Neural cell (in vitro differentiated cells): ENCODE data around the gene JAZF1. TPM values are rescaled to one million over a fixed set of nuclear protein-coding genes. Genes with fewer than 3 reads are reported as not detected.

Experiments
- H2AFZ ChIP-seq: fragments of 200-600, 300-800 bp; sonication (generic), shearing (Covaris generic); 2 replicates; pipeline ENCODE4 v1.6.0; 2014; ENCODE audit warnings: low read depth, mild to moderate bottlenecking, antibody characterized with exemption, low read length, moderate library complexity
- H3F3A ChIP-seq: fragments of 200-600 bp; shearing (Covaris generic); 2 replicates; pipeline ENCODE4 v1.6.1; 2016; ENCODE audit warnings: mild to moderate bottlenecking, moderate library complexity, mixed read lengths, antibody characterized with exemption, low read length; ENCODE audit not compliant: insufficient read depth, poor library complexity, severe bottlenecking
- H3K27ac ChIP-seq: fragments of 200-600, 300-800 bp; sonication (generic), shearing (Covaris generic); 2 replicates; pipeline ENCODE4 v1.5.1; 2014; ENCODE audit warnings: mild to moderate bottlenecking, low read length, moderate library complexity
- H3K27me3 ChIP-seq: fragments of 300-800, 200-600 bp; sonication (generic), shearing (Covaris generic); 2 replicates; pipeline ENCODE4 v1.6.0; 2014; ENCODE audit warnings: mild to moderate bottlenecking, low read depth, low read length, moderate library complexity; ENCODE audit not compliant: insufficient read depth
- H3K36me3 ChIP-seq: fragments of 300-800, 200-600 bp; sonication (generic), shearing (Covaris generic); 2 replicates; pipeline ENCODE4 v1.5.1; 2014; ENCODE audit warnings: mild to moderate bottlenecking, antibody characterized with exemption, low read length, moderate library complexity; ENCODE audit not compliant: insufficient read depth
- H3K4me2 ChIP-seq: fragments of 300-800, 200-600 bp; sonication (generic), shearing (Covaris generic); 2 replicates; pipeline ENCODE4 v1.6.0; 2014; ENCODE audit warnings: mild to moderate bottlenecking, low read length
- H3K4me3 ChIP-seq: fragments of 300-800, 200-600 bp; sonication (generic), shearing (Covaris generic); 2 replicates; pipeline ENCODE4 v1.5.1; 2014; ENCODE audit warnings: mild to moderate bottlenecking, low read length, moderate library complexity
- H3K79me2 ChIP-seq: fragments of 200-600 bp; shearing (Covaris generic); replicated peaks from 2 replicates; pipeline ENCODE4 v1.6.0; 2014; ENCODE audit warnings: mild to moderate bottlenecking, low read length, moderate library complexity; ENCODE audit not compliant: insufficient read depth
- H3K9ac ChIP-seq: fragments of 300-800, 200-600 bp; sonication (generic), shearing (Covaris generic); 2 replicates; pipeline ENCODE4 v1.6.1; 2016; ENCODE audit warnings: mild to moderate bottlenecking, low read length, mixed read lengths
- H3K9me2 ChIP-seq: fragments of 200-600 bp; shearing (Covaris generic); 2 replicates; pipeline ENCODE4 v1.6.1; 2016; ENCODE audit warnings: mild to moderate bottlenecking, low read length, mixed read lengths; ENCODE audit not compliant: insufficient read depth
- H3K9me3 ChIP-seq: fragments of 200-600, 300-800 bp; sonication (generic), shearing (Covaris generic); 2 replicates; pipeline ENCODE4 v1.6.1; 2016; ENCODE audit warnings: mild to moderate bottlenecking, mixed run types, low read length, moderate library complexity, mixed read lengths
- H4K20me1 ChIP-seq: fragments of 200-600 bp; shearing (Covaris generic); 2 replicates; pipeline ENCODE4 v1.6.1; 2016; ENCODE audit warnings: mild to moderate bottlenecking, mixed run types; ENCODE audit not compliant: insufficient read depth
- EP300 ChIP-seq: fragments of 450-650 bp; conservative IDR thresholded peaks from 2 replicates; pipeline ENCODE4 v1.6.1; 2014; ENCODE audit warnings: antibody characterized with exemption, mild to moderate bottlenecking, moderate library complexity; ENCODE audit not compliant: poor library complexity, severe bottlenecking
- EZH2 ChIP-seq: fragments of 200-600, 300-800 bp; shearing (Covaris generic), sonication (generic); IDR thresholded peaks from 2 replicates; pipeline ENCODE4 v1.6.1; 2014; ENCODE audit warnings: antibody characterized with exemption, low read length, borderline replicate concordance, mild to moderate bottlenecking; ENCODE audit not compliant: insufficient read depth, poor library complexity, severe bottlenecking
- MXI1 ChIP-seq: fragments of 450-650 bp; conservative IDR thresholded peaks from 2 replicates; pipeline ENCODE4 v1.6.1; 2014; ENCODE audit warnings: antibody characterized with exemption, mild to moderate bottlenecking; ENCODE audit not compliant: poor library complexity, severe bottlenecking
- POLR2AphosphoS5 ChIP-seq: IDR thresholded peaks from 2 replicates; pipeline ENCODE4 v1.6.1; 2012
- RAD21 ChIP-seq: fragments of 450-650 bp; conservative IDR thresholded peaks from 2 replicates; pipeline ENCODE4 v1.6.1; 2014; ENCODE audit warnings: antibody characterized with exemption, mild to moderate bottlenecking, moderate library complexity
- SMC3 ChIP-seq: fragments of 450-650 bp; conservative IDR thresholded peaks from 2 replicates; pipeline ENCODE4 v1.6.1; 2014; ENCODE audit warnings: antibody characterized with exemption, mild to moderate bottlenecking, moderate library complexity; ENCODE audit not compliant: poor library complexity
- TAF1 ChIP-seq: IDR thresholded peaks from 2 replicates; pipeline ENCODE4 v1.6.1; 2012; ENCODE audit warnings: low read depth
- polyA plus RNA-seq: library from polyadenylated mRNA; depleted of rRNA; stranded (reverse); fragments of >200 nt; gene quantifications from 2 replicates; pipeline ENCODE4 v1.2.3, GENCODE V29; 2014
- TF ChIP-seq, protein P1 (sequence below): fragments of 450-650 bp; IDR thresholded peaks from 2 replicates; pipeline ENCODE4 v1.5.1; 2014; ENCODE audit warnings: antibody characterized with exemption, mild to moderate bottlenecking, moderate library complexity; ENCODE audit not compliant: poor library complexity, severe bottlenecking
- TF ChIP-seq, protein P2 (sequence below): IDR thresholded peaks from 2 replicates; pipeline ENCODE4 v1.6.1; 2012; ENCODE audit warnings: borderline replicate concordance

The JAZF1 gene
- polyA plus RNA-seq, 1 donor from 2014 or later, result 29.5 TPM

DNA sequence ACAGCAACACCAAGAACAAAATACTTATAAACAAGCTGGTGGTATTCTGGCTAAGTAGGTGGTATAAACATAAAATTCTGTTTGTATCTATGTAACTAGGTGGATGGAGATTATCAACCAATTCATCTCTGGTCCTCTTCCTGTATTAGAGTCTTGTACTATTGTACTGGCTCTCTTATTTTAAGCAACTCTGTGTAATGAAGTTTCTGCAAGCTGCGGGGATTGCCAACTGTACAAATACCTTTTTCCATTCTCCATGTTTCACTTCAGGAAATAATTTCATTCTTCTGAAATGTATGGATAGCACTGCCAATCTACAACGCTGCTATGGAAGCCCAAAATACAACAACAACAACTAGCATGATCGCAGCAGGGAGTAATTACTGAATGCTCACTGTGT, 44.8 kb downstream of the JAZF1 start:
- TF ChIP-seq, protein P1, sequence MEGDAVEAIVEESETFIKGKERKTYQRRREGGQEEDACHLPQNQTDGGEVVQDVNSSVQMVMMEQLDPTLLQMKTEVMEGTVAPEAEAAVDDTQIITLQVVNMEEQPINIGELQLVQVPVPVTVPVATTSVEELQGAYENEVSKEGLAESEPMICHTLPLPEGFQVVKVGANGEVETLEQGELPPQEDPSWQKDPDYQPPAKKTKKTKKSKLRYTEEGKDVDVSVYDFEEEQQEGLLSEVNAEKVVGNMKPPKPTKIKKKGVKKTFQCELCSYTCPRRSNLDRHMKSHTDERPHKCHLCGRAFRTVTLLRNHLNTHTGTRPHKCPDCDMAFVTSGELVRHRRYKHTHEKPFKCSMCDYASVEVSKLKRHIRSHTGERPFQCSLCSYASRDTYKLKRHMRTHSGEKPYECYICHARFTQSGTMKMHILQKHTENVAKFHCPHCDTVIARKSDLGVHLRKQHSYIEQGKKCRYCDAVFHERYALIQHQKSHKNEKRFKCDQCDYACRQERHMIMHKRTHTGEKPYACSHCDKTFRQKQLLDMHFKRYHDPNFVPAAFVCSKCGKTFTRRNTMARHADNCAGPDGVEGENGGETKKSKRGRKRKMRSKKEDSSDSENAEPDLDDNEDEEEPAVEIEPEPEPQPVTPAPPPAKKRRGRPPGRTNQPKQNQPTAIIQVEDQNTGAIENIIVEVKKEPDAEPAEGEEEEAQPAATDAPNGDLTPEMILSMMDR, result no peak
- no peak for TF ChIP-seq EZH2
- TF ChIP-seq SMC3, result no peak
- no peak for TF ChIP-seq EP300
- TF ChIP-seq MXI1, result no peak
- TF ChIP-seq TAF1, result no peak
- no peak for TF ChIP-seq RAD21
- TF ChIP-seq, protein P2, sequence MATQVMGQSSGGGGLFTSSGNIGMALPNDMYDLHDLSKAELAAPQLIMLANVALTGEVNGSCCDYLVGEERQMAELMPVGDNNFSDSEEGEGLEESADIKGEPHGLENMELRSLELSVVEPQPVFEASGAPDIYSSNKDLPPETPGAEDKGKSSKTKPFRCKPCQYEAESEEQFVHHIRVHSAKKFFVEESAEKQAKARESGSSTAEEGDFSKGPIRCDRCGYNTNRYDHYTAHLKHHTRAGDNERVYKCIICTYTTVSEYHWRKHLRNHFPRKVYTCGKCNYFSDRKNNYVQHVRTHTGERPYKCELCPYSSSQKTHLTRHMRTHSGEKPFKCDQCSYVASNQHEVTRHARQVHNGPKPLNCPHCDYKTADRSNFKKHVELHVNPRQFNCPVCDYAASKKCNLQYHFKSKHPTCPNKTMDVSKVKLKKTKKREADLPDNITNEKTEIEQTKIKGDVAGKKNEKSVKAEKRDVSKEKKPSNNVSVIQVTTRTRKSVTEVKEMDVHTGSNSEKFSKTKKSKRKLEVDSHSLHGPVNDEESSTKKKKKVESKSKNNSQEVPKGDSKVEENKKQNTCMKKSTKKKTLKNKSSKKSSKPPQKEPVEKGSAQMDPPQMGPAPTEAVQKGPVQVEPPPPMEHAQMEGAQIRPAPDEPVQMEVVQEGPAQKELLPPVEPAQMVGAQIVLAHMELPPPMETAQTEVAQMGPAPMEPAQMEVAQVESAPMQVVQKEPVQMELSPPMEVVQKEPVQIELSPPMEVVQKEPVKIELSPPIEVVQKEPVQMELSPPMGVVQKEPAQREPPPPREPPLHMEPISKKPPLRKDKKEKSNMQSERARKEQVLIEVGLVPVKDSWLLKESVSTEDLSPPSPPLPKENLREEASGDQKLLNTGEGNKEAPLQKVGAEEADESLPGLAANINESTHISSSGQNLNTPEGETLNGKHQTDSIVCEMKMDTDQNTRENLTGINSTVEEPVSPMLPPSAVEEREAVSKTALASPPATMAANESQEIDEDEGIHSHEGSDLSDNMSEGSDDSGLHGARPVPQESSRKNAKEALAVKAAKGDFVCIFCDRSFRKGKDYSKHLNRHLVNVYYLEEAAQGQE, result no peak
- no peak for TF ChIP-seq POLR2AphosphoS5
- Histone ChIP-seq H3K79me2 (no peaks in the 10 kb centered on the region), H3K9me3 (no peaks in the 10 kb centered on the region), H3K36me3 (no peaks in the 10 kb centered on the region), H3K4me3 (no peak overlapping the region), H4K20me1 (no peaks in the 10 kb centered on the region), H3K4me2 (no peak overlapping the region), H3K9ac (no peak overlapping the region), H3K27me3 (no peaks in the 10 kb centered on the region), H2AFZ (no peak overlapping the region), H3F3A (no peaks in the 10 kb centered on the region), H3K9me2 (no peaks in the 10 kb centered on the region), H3K27ac (no peak overlapping the region)

DNA sequence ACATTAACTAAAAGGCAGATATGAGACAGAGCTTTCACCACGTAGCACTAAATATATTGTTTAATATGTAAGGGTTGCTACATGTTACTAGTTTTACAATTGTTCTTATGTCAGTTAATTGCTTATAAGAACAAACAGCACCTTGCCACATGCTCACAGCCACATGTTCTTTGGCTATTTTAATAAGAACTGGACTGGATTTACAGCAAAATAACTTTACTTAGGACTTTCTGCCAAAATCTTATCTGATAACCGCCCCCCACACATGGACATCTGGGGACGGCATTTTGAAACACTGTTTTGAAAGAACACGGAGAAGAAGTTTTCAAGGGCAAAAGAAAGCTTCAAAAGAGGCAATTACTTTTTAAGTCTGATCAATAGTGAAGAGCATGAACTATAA, 45.3 kb downstream of the JAZF1 start:
- no peak overlapping the region for H3K4me2 ChIP-seq
- H3K9ac ChIP-seq, result no peak overlapping the region
- H3F3A ChIP-seq, result no peaks in the 10 kb centered on the region
- H3K9me3 ChIP-seq, result no peaks in the 10 kb centered on the region
- H2AFZ ChIP-seq, result no peak overlapping the region
- no peak overlapping the region for H3K4me3 ChIP-seq
- no peaks in the 10 kb centered on the region for H3K79me2 ChIP-seq
- H3K36me3 ChIP-seq, result no peaks in the 10 kb centered on the region
- TF ChIP-seq RAD21, result no peak
- H4K20me1 ChIP-seq, result no peaks in the 10 kb centered on the region
- H3K27ac ChIP-seq, result no peak overlapping the region
- H3K9me2 ChIP-seq, result no peaks in the 10 kb centered on the region
- no peaks in the 10 kb centered on the region for H3K27me3 ChIP-seq

DNA sequence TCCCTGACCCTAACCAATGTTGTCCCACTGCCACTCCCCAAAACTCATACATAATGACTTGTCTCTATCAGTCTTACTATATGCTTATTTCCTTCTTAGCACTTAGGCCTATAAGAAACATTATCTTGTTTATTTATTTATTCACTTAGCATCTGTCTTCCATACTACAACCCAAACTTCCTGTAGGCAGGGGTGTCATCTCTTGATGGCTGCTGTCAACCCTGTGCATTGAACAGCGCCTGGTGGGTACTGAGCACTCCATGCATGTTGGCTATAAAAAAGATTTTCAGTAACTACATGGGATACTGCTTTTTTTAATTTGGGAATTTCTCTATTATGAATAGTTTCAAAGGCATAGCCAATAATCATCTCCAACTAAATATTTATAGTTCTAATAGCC, 46.7 kb downstream of the JAZF1 start:
- H3K27ac ChIP-seq, result no peak overlapping the region
- no peak overlapping the region for H3K4me3 ChIP-seq
- H4K20me1 ChIP-seq, result no peaks in the 10 kb centered on the region
- H3K9ac ChIP-seq, result no peak overlapping the region
- H3K9me3 ChIP-seq, result no peaks in the 10 kb centered on the region
- TF ChIP-seq SMC3 (no peak), EZH2 (no peak), MXI1 (no peak), RAD21 (no peak)
- TF ChIP-seq, protein P1, result no peak
- no peaks in the 10 kb centered on the region for H3K79me2 ChIP-seq
- no peaks in the 10 kb centered on the region for H3K27me3 ChIP-seq
- H3F3A ChIP-seq, result no peaks in the 10 kb centered on the region
- no peak overlapping the region for H2AFZ ChIP-seq
- H3K36me3 ChIP-seq, result no peaks in the 10 kb centered on the region
- no peaks in the 10 kb centered on the region for H3K9me2 ChIP-seq
- no peak overlapping the region for H3K4me2 ChIP-seq
